ENCODE measurements around the gene ADGRG7.

The ADGRG7 gene

GRCh38 chr3:100682056-100682853 lies 72.9 kb downstream of the ADGRG7 start:
- TF ChIP-seq, protein P1, sequence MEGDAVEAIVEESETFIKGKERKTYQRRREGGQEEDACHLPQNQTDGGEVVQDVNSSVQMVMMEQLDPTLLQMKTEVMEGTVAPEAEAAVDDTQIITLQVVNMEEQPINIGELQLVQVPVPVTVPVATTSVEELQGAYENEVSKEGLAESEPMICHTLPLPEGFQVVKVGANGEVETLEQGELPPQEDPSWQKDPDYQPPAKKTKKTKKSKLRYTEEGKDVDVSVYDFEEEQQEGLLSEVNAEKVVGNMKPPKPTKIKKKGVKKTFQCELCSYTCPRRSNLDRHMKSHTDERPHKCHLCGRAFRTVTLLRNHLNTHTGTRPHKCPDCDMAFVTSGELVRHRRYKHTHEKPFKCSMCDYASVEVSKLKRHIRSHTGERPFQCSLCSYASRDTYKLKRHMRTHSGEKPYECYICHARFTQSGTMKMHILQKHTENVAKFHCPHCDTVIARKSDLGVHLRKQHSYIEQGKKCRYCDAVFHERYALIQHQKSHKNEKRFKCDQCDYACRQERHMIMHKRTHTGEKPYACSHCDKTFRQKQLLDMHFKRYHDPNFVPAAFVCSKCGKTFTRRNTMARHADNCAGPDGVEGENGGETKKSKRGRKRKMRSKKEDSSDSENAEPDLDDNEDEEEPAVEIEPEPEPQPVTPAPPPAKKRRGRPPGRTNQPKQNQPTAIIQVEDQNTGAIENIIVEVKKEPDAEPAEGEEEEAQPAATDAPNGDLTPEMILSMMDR (IDR thresholded peaks at IDR 0.05; ENCODE audit: low read depth, low read length, missing control alignments): no peak
- no peak for DNase-seq (ENCODE audit: extremely low read depth, low read depth)
- no peak overlapping the region for H3K4me3 ChIP-seq (replicated peaks; ENCODE audit: low read depth, low read length)

DNA sequence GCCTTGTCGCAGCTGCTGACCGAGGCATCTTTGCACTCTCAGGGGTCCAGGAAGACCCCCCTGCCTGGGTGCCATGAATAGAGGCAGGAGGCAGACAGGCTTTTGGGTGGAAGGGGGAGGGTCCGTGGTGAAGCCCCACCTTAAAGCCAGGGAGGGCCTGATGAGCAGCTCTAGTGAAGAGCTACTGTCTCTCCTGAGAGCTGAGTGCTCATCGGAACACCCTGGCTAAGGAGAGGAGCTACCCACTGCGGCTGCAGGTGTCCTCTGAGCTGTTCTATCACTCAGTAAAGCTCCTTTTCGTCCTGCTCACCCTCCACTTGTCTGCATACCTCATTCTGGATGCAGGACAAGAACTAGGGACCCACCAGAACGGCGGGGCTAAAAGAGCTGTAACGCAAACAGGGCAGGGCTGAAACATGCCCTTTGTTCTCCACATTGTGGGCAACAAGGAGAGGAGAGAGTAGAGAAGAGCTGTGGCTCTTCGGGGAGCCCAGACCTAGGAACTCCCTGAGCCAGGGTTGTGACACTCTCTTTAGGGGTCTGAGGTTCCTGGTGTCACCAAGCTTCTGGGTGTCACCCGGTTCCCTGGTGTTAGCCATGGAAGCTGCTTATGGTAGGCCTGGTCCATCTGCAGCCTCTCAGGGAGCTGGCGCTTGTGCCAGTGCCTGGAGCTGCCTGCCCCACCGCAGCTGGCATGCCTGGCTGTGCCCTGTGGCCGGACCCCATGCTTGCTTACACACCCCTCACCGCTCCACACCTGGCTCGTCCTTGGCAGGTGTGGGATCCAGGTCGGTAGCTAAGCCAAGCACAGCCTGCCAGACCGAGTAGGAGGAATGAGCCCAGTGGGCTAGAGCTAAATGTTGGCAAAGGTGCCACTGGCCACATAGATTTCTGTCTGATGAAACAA lies 73.7 kb downstream of the ADGRG7 start:
- no peak for DNase-seq (ENCODE audit: extremely low read depth, low read depth)
- no peak overlapping the region for H3K4me3 ChIP-seq (replicated peaks; ENCODE audit: low read depth, low read length)
- TF ChIP-seq, protein P1 (IDR thresholded peaks at IDR 0.05; ENCODE audit: low read depth, low read length, missing control alignments): no peak

GRCh38 chr3:100693225-100693624 lies 83.8 kb downstream of the ADGRG7 start:
- TF ChIP-seq, protein P1 (IDR thresholded peaks at IDR 0.05; ENCODE audit: low read depth, low read length, missing control alignments): no peak
- H3K4me3 ChIP-seq (replicated peaks; ENCODE audit: low read depth, low read length): no peak overlapping the region
- DNase-seq (ENCODE audit: extremely low read depth, low read depth): no peak

DNA sequence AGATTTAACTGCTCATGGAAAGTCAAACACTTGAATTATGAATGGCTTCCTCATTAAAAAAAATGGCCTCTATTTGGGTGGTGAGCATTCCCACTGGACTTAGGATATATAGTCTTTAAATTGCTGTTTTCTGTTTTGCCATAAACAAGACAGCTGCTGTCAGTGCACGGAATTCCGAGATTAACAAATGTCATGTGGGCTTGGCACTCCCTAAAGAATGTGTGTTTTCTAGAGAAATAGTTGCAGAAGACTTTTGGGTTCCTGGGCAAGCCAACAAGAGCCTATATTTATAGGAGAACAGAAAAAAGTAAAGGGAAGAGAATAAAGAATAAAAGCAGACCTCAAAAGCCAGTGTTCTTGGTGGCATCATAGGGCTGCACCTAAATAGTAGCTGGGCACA lies 86.3 kb downstream of the ADGRG7 start:
- TF ChIP-seq, protein P1 (IDR thresholded peaks at IDR 0.05; ENCODE audit: low read depth, low read length, missing control alignments): no peak
- no peak for DNase-seq (ENCODE audit: extremely low read depth, low read depth)
- no peak overlapping the region for H3K4me3 ChIP-seq (replicated peaks; ENCODE audit: low read depth, low read length)

- TF ChIP-seq, protein P1 (IDR thresholded peaks at IDR 0.05; ENCODE audit: low read depth, low read length, missing control alignments): no peak
- H3K4me3 ChIP-seq (replicated peaks; ENCODE audit: low read depth, low read length): no peak overlapping the region
- DNase-seq (ENCODE audit: extremely low read depth, low read depth): no peak
These were observed 86.8 kb downstream of the ADGRG7 start for GRCh38 chr3:100696161-100696560.

GRCh38 chr3:100697172-100697571 lies 87.8 kb downstream of the ADGRG7 start:
- TF ChIP-seq, protein P1 (IDR thresholded peaks at IDR 0.05; ENCODE audit: low read depth, low read length, missing control alignments): no peak
- no peak overlapping the region for H3K4me3 ChIP-seq (replicated peaks; ENCODE audit: low read depth, low read length)
- no peak for DNase-seq (ENCODE audit: extremely low read depth, low read depth)

Measured in HFF-Myc (cell line).